Measurements from ENCODE around the gene C22orf31. TPM values are rescaled to one million over a fixed set of nuclear protein-coding genes. Genes with fewer than 3 reads are reported as not detected.
A peak's percentile ranks its signal among the peaks of the same experiment; 100 is the strongest.
"Not testable (repeated sequence)": the region's sequence is repeated elsewhere in the genome, so short reads cannot be mapped to it uniquely, and the experiment has no call there.

Gene C22orf31
- polyA plus RNA-seq, 2 of the 4 experiments (the other 2 are of a cell fraction) = not detected

DNA sequence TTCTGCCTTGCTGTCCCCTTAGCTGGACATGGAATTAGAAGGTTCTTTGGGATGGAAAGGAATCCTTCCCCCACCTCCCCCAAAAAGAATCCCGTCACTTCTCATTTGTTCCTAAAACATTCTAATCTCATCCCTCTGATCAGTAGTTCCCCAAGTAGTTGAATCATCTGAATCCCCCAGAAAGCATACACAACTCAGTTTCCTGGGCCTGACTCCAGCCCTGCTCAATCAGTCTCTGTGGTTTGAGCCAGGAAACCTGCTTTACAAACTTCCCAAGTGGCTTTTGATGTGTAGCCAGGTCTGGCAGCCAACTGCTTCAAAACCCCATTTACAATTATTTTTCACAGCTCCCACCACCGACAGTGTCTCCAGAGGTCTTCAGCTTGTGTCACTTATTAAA is 20.2 kb downstream of the C22orf31 start:
- H3K4me1 ChIP-seq = peaks cover 58% of the 10 kb centered on the region
- DNase-seq (ENCODE audit: low read depth in 1 of 2, low spot score in 1 of 2) = no peak
- H3K4me2 ChIP-seq = peak overlapping the region; percentile 59
- H3K9me3 ChIP-seq = no peaks in the 10 kb centered on the region
- FAIRE-seq = no peak
- no peak for TF ChIP-seq CHD4 (IDR thresholded peaks at IDR 0.05; ENCODE audit: borderline replicate concordance)
- TF ChIP-seq EP300 (IDR thresholded peaks at IDR 0.05) = no peak
- TF ChIP-seq, protein P1, sequence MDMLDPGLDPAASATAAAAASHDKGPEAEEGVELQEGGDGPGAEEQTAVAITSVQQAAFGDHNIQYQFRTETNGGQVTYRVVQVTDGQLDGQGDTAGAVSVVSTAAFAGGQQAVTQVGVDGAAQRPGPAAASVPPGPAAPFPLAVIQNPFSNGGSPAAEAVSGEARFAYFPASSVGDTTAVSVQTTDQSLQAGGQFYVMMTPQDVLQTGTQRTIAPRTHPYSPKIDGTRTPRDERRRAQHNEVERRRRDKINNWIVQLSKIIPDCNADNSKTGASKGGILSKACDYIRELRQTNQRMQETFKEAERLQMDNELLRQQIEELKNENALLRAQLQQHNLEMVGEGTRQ (IDR thresholded peaks at IDR 0.05) = no peak
- TF ChIP-seq EHMT2 (IDR thresholded peaks at IDR 0.05; ENCODE audit: low read depth) = no peak
- TF ChIP-seq SREBF2 (IDR thresholded peaks at IDR 0.05) = no peak
- no peak for TF ChIP-seq ZFP36 (IDR thresholded peaks at IDR 0.05; ENCODE audit: borderline replicate concordance, partially characterized antibody)
- no peak for TF ChIP-seq NFE2L2 (conservative IDR thresholded peaks at IDR 0.05; ENCODE audit: low read length)
- TF ChIP-seq FOXS1 (CRISPR knock-in tag; IDR thresholded peaks at IDR 0.05) = no peak
- TF ChIP-seq, protein P2, sequence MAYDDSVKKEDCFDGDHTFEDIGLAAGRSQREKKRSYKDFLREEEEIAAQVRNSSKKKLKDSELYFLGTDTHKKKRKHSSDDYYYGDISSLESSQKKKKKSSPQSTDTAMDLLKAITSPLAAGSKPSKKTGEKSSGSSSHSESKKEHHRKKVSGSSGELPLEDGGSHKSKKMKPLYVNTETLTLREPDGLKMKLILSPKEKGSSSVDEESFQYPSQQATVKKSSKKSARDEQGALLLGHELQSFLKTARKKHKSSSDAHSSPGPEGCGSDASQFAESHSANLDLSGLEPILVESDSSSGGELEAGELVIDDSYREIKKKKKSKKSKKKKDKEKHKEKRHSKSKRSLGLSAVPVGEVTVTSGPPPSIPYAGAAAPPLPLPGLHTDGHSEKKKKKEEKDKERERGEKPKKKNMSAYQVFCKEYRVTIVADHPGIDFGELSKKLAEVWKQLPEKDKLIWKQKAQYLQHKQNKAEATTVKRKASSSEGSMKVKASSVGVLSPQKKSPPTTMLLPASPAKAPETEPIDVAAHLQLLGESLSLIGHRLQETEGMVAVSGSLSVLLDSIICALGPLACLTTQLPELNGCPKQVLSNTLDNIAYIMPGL (CRISPR knock-in tag; IDR thresholded peaks at IDR 0.05; ENCODE audit: borderline replicate concordance) = no peak
- TF ChIP-seq NPAS2 (CRISPR knock-in tag; IDR thresholded peaks at IDR 0.05; ENCODE audit: borderline replicate concordance) = no peak
- TF ChIP-seq, protein P3, sequence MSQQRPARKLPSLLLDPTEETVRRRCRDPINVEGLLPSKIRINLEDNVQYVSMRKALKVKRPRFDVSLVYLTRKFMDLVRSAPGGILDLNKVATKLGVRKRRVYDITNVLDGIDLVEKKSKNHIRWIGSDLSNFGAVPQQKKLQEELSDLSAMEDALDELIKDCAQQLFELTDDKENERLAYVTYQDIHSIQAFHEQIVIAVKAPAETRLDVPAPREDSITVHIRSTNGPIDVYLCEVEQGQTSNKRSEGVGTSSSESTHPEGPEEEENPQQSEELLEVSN (IDR thresholded peaks at IDR 0.05; ENCODE audit: borderline replicate concordance, low read depth) = no peak
- no peak for TF ChIP-seq CEBPB (IDR thresholded peaks at IDR 0.05)
- WGBS (ENCODE audit: missing lambda C conversion rate) = 82% methylated on average over 2 of the region's 2 CpGs
- ChIA-PET POLR2A (interaction anchor here (1.3 to 1.9 kb wide), 2 partner anchors 10 to 158 kb away, joined by 3 to 8 read pairs; partner anchors contain the start of gene ZNRF3), CTCF (interaction anchor here (0.9 to 7.9 kb wide), 25 partner anchors 8 to 440 kb away, joined by 3 to 73 read pairs (median 10); partner anchors contain the start of gene ZNRF3)
- ATAC-seq = no peak
- peak overlapping the region; percentile 70 to 87 for H3K27ac ChIP-seq
- H3K4me3 ChIP-seq = no peak overlapping the region

DNA sequence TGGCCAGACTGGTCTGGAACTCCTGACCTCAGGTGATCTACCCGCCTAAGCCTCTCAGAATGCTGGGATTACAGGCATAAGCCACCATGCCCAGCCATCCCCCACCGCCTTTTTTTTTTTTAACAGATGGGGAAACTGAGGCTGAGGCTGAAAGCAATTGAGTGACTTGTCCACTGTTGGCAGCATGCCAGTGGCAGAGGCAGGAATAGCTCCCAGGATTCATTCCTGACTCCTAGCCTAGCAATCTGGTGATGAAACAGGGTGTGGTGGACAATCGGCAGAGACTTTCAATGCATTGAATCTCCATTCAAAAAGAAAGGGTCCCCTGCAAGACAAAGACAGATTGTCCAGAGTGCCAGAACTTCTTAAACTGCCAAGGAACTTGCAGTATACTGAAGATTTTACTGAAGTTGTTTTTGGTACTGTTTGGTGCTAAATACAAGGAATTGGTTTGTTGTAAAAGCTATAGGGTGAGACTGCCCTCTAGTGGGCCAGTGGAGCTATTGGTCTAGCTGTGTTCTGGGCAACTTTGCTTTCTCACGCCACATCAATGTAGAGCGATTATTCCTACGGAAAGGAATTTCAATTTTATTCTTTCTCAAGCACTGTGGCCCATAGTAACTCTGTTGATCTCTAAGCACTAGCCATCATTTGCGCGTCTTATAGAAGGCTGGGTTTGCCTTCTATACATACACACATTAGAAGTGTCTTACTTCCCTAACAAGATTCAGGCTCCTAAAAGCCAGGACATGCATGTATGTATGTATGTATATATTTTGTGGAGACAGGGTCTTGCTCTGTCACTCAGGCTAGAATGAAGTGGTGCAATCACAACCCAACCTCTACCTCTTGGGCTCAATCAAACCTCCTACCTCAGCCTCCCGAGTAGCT is 21.0 kb downstream of the C22orf31 start:
- no peak for FAIRE-seq
- Histone ChIP-seq H3K4me3 (no peak overlapping the region), H3K9me3 (no peaks in the 10 kb centered on the region), H3K4me2 (peak overlapping the region; percentile 59), H3K4me1 (peaks cover 63% of the 10 kb centered on the region), H3K27ac (peak overlapping the region; percentile 70 to 87)
- peak; percentile 90 to 92 for ATAC-seq
- WGBS (ENCODE audit: missing lambda C conversion rate) = 27% methylated on average over 9 of the region's 9 CpGs
- POLR2A ChIA-PET = interaction anchor here (0.7 to 1.9 kb wide), 3 partner anchors 9 to 157 kb away, joined by 3 to 8 read pairs (median 6); partner anchors contain the start of gene ZNRF3
- TF ChIP-seq, protein P2 (CRISPR knock-in tag; IDR thresholded peaks at IDR 0.05; ENCODE audit: borderline replicate concordance) = no peak
- TF ChIP-seq, protein P4, sequence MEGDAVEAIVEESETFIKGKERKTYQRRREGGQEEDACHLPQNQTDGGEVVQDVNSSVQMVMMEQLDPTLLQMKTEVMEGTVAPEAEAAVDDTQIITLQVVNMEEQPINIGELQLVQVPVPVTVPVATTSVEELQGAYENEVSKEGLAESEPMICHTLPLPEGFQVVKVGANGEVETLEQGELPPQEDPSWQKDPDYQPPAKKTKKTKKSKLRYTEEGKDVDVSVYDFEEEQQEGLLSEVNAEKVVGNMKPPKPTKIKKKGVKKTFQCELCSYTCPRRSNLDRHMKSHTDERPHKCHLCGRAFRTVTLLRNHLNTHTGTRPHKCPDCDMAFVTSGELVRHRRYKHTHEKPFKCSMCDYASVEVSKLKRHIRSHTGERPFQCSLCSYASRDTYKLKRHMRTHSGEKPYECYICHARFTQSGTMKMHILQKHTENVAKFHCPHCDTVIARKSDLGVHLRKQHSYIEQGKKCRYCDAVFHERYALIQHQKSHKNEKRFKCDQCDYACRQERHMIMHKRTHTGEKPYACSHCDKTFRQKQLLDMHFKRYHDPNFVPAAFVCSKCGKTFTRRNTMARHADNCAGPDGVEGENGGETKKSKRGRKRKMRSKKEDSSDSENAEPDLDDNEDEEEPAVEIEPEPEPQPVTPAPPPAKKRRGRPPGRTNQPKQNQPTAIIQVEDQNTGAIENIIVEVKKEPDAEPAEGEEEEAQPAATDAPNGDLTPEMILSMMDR (IDR thresholded peaks at IDR 0.05) = peak; percentile 90
- peak; percentile 91 to 95 for TF ChIP-seq RAD21 (conservative IDR thresholded peaks at IDR 0.05 in 1 of 2, IDR thresholded peaks at IDR 0.05 in 1 of 2)
- TF ChIP-seq RARB (CRISPR knock-in tag; IDR thresholded peaks at IDR 0.05) = no peak
- no peak for TF ChIP-seq HDAC2 (IDR thresholded peaks at IDR 0.05)
- TF ChIP-seq SMC3 (IDR thresholded peaks at IDR 0.05) = peak; percentile 88
- TF ChIP-seq KDM5A (IDR thresholded peaks at IDR 0.05) = no peak
- no peak for TF ChIP-seq HEYL (CRISPR knock-in tag; IDR thresholded peaks at IDR 0.05)
- no peak for TF ChIP-seq FOXS1 (CRISPR knock-in tag; IDR thresholded peaks at IDR 0.05)
- DNase-seq (ENCODE audit: low read depth in 1 of 2, low spot score in 1 of 2) = peak in 1 of 2 experiments; percentile 77
- CTCF ChIA-PET = interaction anchor here (0.5 to 7.9 kb wide), 50 partner anchors 8 to 439 kb away, joined by 3 to 73 read pairs (median 5); partner anchors contain the start of gene ZNRF3

DNA sequence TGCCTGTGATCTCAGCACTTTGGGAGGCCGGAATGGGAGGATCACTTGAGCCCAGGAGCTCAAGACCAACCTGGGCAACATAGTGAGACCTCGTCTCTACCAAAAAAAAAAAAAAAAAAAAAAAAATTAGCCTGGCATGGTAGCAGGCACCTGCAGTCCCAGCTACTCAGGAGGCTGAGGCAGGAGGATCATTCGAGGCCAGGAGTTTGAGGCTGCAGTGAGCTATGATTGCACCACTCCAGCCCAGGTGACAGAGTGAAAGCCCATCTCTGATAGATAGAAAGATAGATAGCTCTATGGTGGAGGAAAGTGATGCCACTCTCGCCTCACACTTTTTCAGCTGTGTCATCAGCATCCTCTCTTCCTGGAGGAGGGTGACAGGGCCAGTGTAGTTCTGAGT is 21.9 kb downstream of the C22orf31 start:
- ChIA-PET POLR2A (interaction anchor here (0.7 to 1.9 kb wide), 2 partner anchors 8 to 156 kb away, joined by 6 to 8 read pairs; partner anchors contain the start of gene ZNRF3), CTCF (interaction anchor here (1.0 to 7.9 kb wide), 25 partner anchors 9 to 438 kb away, joined by 3 to 73 read pairs (median 6); partner anchors contain the start of gene ZNRF3)
- not testable (repeated sequence) for FAIRE-seq; ATAC-seq; H3K9me3 ChIP-seq; H3K4me3 ChIP-seq; H3K4me2 ChIP-seq; DNase-seq (ENCODE audit: low read depth in 1 of 2, low spot score in 1 of 2)
- Histone ChIP-seq H3K27ac (peak overlapping the region; percentile 70 to 87), H3K4me1 (peaks cover 57% of the 10 kb centered on the region)
- WGBS (ENCODE audit: missing lambda C conversion rate) = 100% methylated on average over 3 of the region's 4 CpGs

All from A549 (cell line).